Chondrocyte (in vitro differentiated cells): ENCODE measurements around the gene PPP2R5E. TPM values are rescaled to one million over a fixed set of nuclear protein-coding genes. Genes with fewer than 3 reads are reported as not detected.

ENCODE experiments used
- DNase-seq: peaks from one replicate; pipeline ENCODE4 v3.0.0; 2021; ENCODE audit warnings: mixed read lengths, low spot score
- H3K27ac Mint-ChIP-seq: one replicate; pipeline ENCODE4 v1.8.0; 2021; ENCODE audit warnings: mild to moderate bottlenecking, moderate library complexity, mixed read lengths; ENCODE audit not compliant: unreplicated experiment
- H3K27me3 Mint-ChIP-seq: 2 replicates; pipeline ENCODE4 v1.8.0; 2021; ENCODE audit warnings: low read depth, mixed read lengths
- H3K36me3 Mint-ChIP-seq: 2 replicates; pipeline ENCODE4 v1.8.0; 2021; ENCODE audit warnings: low read depth, mixed read lengths
- H3K4me1 Mint-ChIP-seq: 2 replicates; pipeline ENCODE4 v1.8.0; 2021; ENCODE audit warnings: low read depth, mild to moderate bottlenecking, mixed read lengths
- H3K4me3 Mint-ChIP-seq: one replicate; pipeline ENCODE4 v1.8.0; 2021; ENCODE audit warnings: mild to moderate bottlenecking, moderate library complexity, mixed read lengths; ENCODE audit not compliant: unreplicated experiment
- H3K9me3 Mint-ChIP-seq: 2 replicates; pipeline ENCODE4 v1.8.0; 2021; ENCODE audit warnings: low read depth, mixed read lengths
- total RNA-seq: library from RNA; stranded (reverse); gene quantifications from 3 replicates; pipeline ENCODE4 v1.2.1, GENCODE V29; 2021
- TF ChIP-seq, protein P1 (sequence below): fragments of 200-600 bp; sonication (generic); IDR thresholded peaks from 2 replicates; pipeline ENCODE4 v1.5.0; 2021; ENCODE audit warnings: antibody characterized with exemption, mild to moderate bottlenecking, moderate library complexity

PPP2R5E gene
- total RNA-seq, 1 donor from 2014 or later, result 43.3 TPM

DNA sequence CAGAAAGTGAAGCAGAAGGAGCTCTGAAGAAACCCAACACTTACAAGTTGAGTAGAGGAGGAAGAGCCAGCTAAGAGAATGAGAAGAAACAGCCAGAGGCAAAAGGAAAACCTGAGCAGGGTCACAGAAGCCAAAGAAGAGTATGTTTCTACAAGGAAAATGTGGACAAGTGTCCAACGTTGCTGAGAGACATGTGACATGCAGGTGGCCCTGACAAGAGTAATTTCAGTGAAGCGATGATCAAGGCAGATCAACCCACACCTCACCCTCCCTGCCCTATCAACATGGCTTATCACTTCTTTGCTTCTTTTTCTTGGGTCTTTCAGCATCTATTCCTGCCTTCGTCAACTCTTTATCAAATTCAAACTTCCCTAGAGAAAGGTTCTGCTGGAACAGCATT lies 68.3 kb downstream of the PPP2R5E start:
- Mint-ChIP-seq H3K27me3 (no peaks in the 10 kb centered on the region), H3K4me3 (no peak overlapping the region), H3K9me3 (no peaks in the 10 kb centered on the region), H3K36me3 (no peaks in the 10 kb centered on the region), H3K27ac (peak overlapping the region; percentile 52), H3K4me1 (peaks cover 35% of the 10 kb centered on the region)
- TF ChIP-seq, protein P1, sequence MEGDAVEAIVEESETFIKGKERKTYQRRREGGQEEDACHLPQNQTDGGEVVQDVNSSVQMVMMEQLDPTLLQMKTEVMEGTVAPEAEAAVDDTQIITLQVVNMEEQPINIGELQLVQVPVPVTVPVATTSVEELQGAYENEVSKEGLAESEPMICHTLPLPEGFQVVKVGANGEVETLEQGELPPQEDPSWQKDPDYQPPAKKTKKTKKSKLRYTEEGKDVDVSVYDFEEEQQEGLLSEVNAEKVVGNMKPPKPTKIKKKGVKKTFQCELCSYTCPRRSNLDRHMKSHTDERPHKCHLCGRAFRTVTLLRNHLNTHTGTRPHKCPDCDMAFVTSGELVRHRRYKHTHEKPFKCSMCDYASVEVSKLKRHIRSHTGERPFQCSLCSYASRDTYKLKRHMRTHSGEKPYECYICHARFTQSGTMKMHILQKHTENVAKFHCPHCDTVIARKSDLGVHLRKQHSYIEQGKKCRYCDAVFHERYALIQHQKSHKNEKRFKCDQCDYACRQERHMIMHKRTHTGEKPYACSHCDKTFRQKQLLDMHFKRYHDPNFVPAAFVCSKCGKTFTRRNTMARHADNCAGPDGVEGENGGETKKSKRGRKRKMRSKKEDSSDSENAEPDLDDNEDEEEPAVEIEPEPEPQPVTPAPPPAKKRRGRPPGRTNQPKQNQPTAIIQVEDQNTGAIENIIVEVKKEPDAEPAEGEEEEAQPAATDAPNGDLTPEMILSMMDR, result no peak
- DNase-seq, result no peak

DNA sequence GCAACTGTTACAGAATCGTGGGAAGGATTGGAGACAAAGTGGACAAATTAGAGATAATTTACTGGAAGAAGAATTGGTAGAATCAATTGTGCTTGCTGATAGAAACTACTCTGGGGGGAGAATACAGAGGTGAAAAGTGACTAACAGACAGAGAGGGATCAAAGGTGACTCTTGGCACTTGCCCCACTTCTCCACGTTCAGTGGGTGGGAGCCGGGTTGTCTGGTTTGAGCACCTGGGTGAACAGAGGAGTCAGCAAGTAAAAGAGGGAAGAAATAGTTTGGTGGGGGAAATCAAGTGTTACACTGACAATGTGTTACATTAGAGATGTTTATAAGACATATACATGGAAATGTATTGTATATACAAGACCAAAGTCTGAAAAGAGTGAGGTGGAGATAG lies 69.1 kb downstream of the PPP2R5E start:
- Mint-ChIP-seq H3K27me3 (no peaks in the 10 kb centered on the region), H3K4me3 (no peak overlapping the region), H3K36me3 (no peaks in the 10 kb centered on the region), H3K9me3 (no peaks in the 10 kb centered on the region), H3K27ac (no peak overlapping the region), H3K4me1 (peaks cover 30% of the 10 kb centered on the region)
- no peak for DNase-seq
- TF ChIP-seq, protein P1, result no peak

DNA sequence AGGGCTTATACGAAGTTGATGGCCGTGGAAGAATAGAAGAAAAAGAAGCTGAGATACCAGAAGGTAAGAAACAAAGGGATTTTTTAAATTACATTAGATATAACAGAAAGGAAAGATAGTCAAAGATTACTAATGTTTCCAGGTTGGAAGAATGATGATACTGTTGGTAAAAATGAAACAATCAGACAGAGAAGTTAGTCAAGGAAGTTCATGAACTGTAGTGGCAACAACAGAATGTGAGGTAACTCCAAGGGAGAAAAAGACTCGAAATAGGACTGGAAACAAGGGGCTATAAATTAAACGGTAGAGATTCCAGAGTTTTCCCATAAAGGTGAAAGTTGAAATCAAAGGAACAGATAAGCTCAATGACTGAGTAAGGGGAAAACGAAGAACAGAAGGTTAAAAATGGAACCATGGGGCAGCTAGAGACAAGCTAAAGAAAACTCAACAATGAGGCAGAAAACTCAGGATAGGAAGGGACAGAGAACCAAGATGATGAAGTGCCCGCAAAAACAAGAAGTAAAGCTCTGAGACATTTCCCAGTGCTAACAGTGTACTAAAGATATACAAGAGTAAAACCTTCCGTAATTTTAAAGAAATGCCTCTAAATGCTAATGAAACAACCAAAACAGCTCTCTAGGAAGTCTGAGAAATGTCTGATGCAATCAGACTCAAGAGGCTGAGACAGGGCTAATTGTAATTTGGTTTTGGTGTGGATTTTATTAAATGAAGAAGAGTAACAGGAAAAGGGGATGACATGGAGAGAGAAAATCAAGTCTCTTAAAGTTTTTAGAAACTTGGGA lies 70.0 kb downstream of the PPP2R5E start:
- no peaks in the 10 kb centered on the region for H3K9me3 Mint-ChIP-seq

DNA sequence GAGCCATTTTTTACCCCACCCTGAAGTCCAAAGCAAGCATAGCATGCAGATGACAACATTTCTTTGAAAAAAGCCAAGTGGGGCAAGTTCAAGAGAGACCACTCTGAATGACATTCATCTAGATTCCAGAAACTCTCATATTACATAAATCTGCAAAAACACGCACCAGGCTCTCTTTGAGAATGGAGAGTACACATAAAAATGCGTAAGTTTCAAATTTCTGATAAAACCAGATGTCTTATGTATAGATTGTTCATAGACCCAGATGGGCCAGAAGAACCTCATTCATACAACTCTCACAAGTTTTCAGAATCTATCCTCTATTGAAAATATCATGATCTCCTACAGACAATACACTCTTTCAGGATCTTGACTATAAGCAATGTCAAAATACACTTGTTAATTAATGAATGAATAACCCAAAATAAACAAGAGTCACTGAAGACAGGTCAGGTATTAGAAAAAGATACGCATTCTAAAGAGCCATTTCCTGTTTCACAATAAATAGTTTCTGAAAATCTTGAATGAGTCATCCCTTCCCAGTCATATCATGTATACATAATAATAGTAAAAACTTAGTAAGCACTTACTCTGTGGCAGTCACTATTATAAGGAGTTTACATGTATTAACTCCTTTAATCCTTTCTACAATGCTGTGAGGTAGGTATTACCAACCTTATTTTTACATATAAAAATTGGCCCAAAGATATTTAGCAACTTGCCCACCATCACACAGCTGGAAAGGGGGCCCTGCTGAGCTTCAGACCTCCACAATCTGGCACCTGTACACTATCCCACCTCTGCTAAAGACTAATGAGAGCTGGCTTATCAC lies 72.0 kb downstream of the PPP2R5E start:
- no peak for DNase-seq
- H3K4me1 Mint-ChIP-seq, result peaks cover 54% of the 10 kb centered on the region
- H3K9me3 Mint-ChIP-seq, result no peaks in the 10 kb centered on the region
- H3K36me3 Mint-ChIP-seq, result no peaks in the 10 kb centered on the region
- no peak overlapping the region for H3K4me3 Mint-ChIP-seq
- H3K27me3 Mint-ChIP-seq, result no peaks in the 10 kb centered on the region
- TF ChIP-seq, protein P1, result no peak
- peak overlapping the region; percentile 86 for H3K27ac Mint-ChIP-seq

More for the DNA sequence above, 70.0 kb downstream of the PPP2R5E start:
- Mint-ChIP-seq H3K4me1 (peaks cover 36% of the 10 kb centered on the region), H3K27ac (no peak overlapping the region), H3K27me3 (no peaks in the 10 kb centered on the region), H3K36me3 (no peaks in the 10 kb centered on the region), H3K4me3 (no peak overlapping the region)
- TF ChIP-seq, protein P1, result no peak
- no peak for DNase-seq

DNA sequence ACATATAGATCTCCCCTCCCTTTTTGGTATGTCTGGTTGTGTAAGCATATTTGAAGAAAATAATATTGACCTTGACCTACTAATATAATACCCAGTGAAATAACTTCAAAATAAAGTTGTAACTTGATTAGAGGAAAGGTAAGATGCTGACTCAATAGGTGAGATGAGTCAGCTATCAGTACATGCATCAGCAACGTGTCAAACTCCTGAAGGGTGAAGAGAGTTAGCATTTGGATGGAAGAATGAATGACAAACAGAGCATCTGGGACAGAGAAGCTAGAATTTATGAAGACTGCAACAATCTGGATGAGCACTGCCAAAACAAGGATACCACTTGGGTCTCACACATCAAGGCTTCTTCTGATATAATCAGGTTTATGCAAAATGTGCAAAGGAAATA lies 74.9 kb downstream of the PPP2R5E start:
- Mint-ChIP-seq H3K36me3 (no peaks in the 10 kb centered on the region), H3K9me3 (no peaks in the 10 kb centered on the region), H3K4me3 (no peak overlapping the region), H3K27me3 (no peaks in the 10 kb centered on the region), H3K4me1 (peaks cover 40% of the 10 kb centered on the region), H3K27ac (no peak overlapping the region)
- TF ChIP-seq, protein P1, result no peak
- DNase-seq, result no peak
